Sigmoid colon (tissue), 7 donors: ENCODE data around the gene IL1A. TPM values are rescaled to one million over a fixed set of nuclear protein-coding genes. Genes with fewer than 3 reads are reported as not detected.

Source experiments
- DNase-seq: peaks from one replicate; pipeline ENCODE4 v3.0.0-alpha.2; 2019
- H3K27ac ChIP-seq, 4 donors: fragments of 200-600 bp; sonication (generic); one replicate each; pipeline ENCODE4 v1.5.1; 2016 to 2019; ENCODE audit warnings: mild to moderate bottlenecking in 1 of 4
- H3K27me3 ChIP-seq, 3 donors: fragments of 200-600 bp; sonication (generic); one replicate each; pipeline ENCODE4 v1.5.1; 2019; ENCODE audit warnings: mild to moderate bottlenecking in 1 of 3
- H3K36me3 ChIP-seq, 4 donors: fragments of 200-600 bp; sonication (generic); one replicate each; pipeline ENCODE4 v1.5.1; 2016 to 2019
- H3K4me1 ChIP-seq, 4 donors: fragments of 200-600 bp; sonication (generic); one replicate each; pipeline ENCODE4 v1.5.1; 2017 to 2019
- H3K4me3 ChIP-seq, 4 donors: fragments of 200-600 bp; sonication (generic); one replicate each; pipeline ENCODE4 v1.5.1; 2017 to 2019; ENCODE audit warnings: mild to moderate bottlenecking in 2 of 4, moderate library complexity in 1 of 4
- H3K9me3 ChIP-seq, 4 donors: fragments of 200-600 bp in 3 of 4; sonication (generic) in 3 of 4; one replicate each; pipeline versions ENCODE4 v1.5.1 to v1.6.1; 2013 to 2019
- CTCF ChIP-seq, 4 experiments: fragments of 450-650 bp in 3 of 4; fragments of 200-600 bp in 1 of 4; IDR thresholded peaks; one replicate each; pipeline ENCODE4 v1.5.1; 2016 to 2019; ENCODE audit warnings: antibody characterized with exemption in 4 of 4, mild to moderate bottlenecking in 3 of 4, moderate library complexity in 2 of 4
- EP300 ChIP-seq, 4 donors: sonication (generic); formaldehyde crosslinking; IDR thresholded peaks; one replicate each; pipeline ENCODE4 v1.6.1; 2017; ENCODE audit warnings: antibody characterized with exemption in 4 of 4
- POLR2A ChIP-seq, 2 donors: fragments of 450-650 bp; IDR thresholded peaks; one replicate each; pipeline ENCODE4 v1.6.1; 2016; ENCODE audit warnings: antibody characterized with exemption in 2 of 2, mild to moderate bottlenecking in 2 of 2, moderate library complexity in 2 of 2
- POLR2AphosphoS5 ChIP-seq, 4 donors: sonication (generic); formaldehyde crosslinking; IDR thresholded peaks; one replicate each; pipeline ENCODE4 v1.6.1; 2017; ENCODE audit warnings: antibody characterized with exemption in 4 of 4
- WGBS, 2 donors: extraction: QIAGEN DNeasy Blood & Tissue Kit; methylation state at CpG; one replicate each; pipeline ENCODE4 v1.1.7; 2013; 5-methylcytosine and 5-hydroxymethylcytosine counted together
- intact Hi-C: fragments of 100-400 bp; cut with DNase I; formaldehyde crosslinking; loops from one replicate; pipeline ENCODE4 v1.15.1; 2023
- polyA plus RNA-seq, 3 donors: library from polyadenylated mRNA; stranded (reverse); fragments of 200-250 nt; gene quantifications; one replicate each; pipeline ENCODE4 v1.2.3, GENCODE V29; 2013
- total RNA-seq, 4 donors: library from RNA; depleted of rRNA; stranded (reverse); fragments of >200 nt; gene quantifications; one replicate each; pipeline ENCODE4 v1.1.0, GENCODE V29; 2016
- donor health status: healthy with polysubstance abuse.
- donor health status: Bipolar disorder and iron deficiency.
- donor health status: healthy.

Gene IL1A
- total and polyA plus RNA-seq, 7 donors, result 0.46 to 0.73 TPM; not detected in 5

- H3K27ac ChIP-seq, result no peak overlapping the region
- no peaks in the 10 kb centered on the region for H3K36me3 ChIP-seq
- no peak for DNase-seq
- 55 to 75% methylated on average over 1 of the region's 1 CpG for WGBS, 2 donors
- H3K9me3 ChIP-seq, result no peaks in the 10 kb centered on the region
- intact Hi-C loops, result no loop called here
- H3K4me3 ChIP-seq, result no peak overlapping the region
- H3K4me1 ChIP-seq, result peaks cover 0 to 16% (median 13%) of the 10 kb centered on the region in 4 donors
- H3K27me3 ChIP-seq, result no peaks in the 10 kb centered on the region
- TF ChIP-seq CTCF (IDR thresholded peaks at IDR 0.05), result no peak
- no peak for TF ChIP-seq EP300 (IDR thresholded peaks at IDR 0.05)
- TF ChIP-seq POLR2A (IDR thresholded peaks at IDR 0.05), result no peak
- no peak for TF ChIP-seq POLR2AphosphoS5 (IDR thresholded peaks at IDR 0.05)
Measured at GRCh38 chr2:112768432-112768831, 15.9 kb downstream of the IL1A start.

DNA sequence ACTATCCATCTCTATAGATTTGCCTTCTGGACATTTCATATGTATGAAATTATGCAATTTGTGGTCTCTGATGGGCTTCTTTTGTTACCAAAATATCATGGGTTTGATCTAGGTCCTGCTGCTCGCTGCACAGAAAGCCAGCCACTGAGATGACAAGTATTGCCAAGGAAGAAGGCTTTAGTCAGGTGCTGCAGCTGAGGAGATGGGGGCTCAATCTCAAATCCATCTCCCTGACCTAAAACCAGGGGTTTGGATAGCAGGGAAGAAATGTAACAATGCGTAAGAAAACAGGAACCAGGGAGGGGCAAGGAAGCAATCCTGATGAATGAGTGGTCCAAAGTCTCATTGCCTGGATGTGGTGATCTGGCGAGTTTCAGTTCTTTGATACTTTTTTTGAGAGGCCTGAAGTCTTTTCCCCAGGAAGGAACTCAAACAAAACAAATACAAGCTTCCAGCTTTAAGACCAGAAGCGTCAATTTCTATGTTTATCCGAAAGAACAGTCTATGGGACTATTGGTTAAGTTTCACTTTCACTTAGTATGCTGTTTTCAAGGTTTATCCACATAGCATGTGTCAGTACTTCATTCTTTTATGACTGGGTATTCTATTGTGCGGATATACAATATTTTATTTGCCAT lies 16.5 kb downstream of the IL1A start:
- no peaks in the 10 kb centered on the region for H3K36me3 ChIP-seq
- no peaks in the 10 kb centered on the region for H3K9me3 ChIP-seq
- WGBS, 2 donors, result 60 to 68% methylated on average over 6 of the region's 6 CpGs
- H3K4me3 ChIP-seq, result peak overlapping the region in 2 of 4 donors; percentile 5 to 10
- H3K4me1 ChIP-seq, result peaks cover 0 to 16% (median 13%) of the 10 kb centered on the region in 4 donors
- TF ChIP-seq POLR2AphosphoS5 (IDR thresholded peaks at IDR 0.05), result no peak
- TF ChIP-seq EP300 (IDR thresholded peaks at IDR 0.05), result no peak
- TF ChIP-seq CTCF (IDR thresholded peaks at IDR 0.05), result no peak
- TF ChIP-seq POLR2A (IDR thresholded peaks at IDR 0.05), result no peak
- no peak for DNase-seq
- H3K27me3 ChIP-seq, result no peaks in the 10 kb centered on the region
- intact Hi-C loops, result no loop called here
- peak overlapping the region in 1 of 4 donors; percentile 10 for H3K27ac ChIP-seq

GRCh38 chr2:112765251-112765650 lies 19.0 kb downstream of the IL1A start:
- Histone ChIP-seq H3K9me3 (no peaks in the 10 kb centered on the region), H3K27ac (peak overlapping the region in 1 of 4 donors; percentile 51), H3K36me3 (no peaks in the 10 kb centered on the region), H3K27me3 (no peaks in the 10 kb centered on the region), H3K4me3 (peak overlapping the region; percentile 58 to 75 (median 71)), H3K4me1 (peaks cover 0 to 16% (median 13%) of the 10 kb centered on the region in 4 donors)
- TF ChIP-seq EP300 (IDR thresholded peaks at IDR 0.05) (no peak), CTCF (IDR thresholded peaks at IDR 0.05) (no peak), POLR2A (IDR thresholded peaks at IDR 0.05) (no peak), POLR2AphosphoS5 (IDR thresholded peaks at IDR 0.05) (no peak)
- no peak for DNase-seq
- intact Hi-C loops, result no loop called here
- WGBS, 2 donors, result 48 to 69% methylated on average over 4 of the region's 4 CpGs

GRCh38 chr2:112764071-112765044 lies 19.9 kb downstream of the IL1A start, which contains the start of gene CKAP2L:
TSS of gene CKAP2L (minus strand) at chr2:112764609. CDS start at chr2:112764598, 11 bp downstream.
- peak within 1 kb of the TSS; percentile 58 to 75 (median 71) for H3K4me3 ChIP-seq
- H3K4me1 ChIP-seq, result peaks cover 0 to 16% (median 13%) of the 10 kb centered on the region in 4 donors
- H3K9me3 ChIP-seq, result no peaks in the 10 kb centered on the region
- H3K27me3 ChIP-seq, result no peaks in the 10 kb centered on the region
- H3K36me3 ChIP-seq, result no peaks in the 10 kb centered on the region
- TF ChIP-seq POLR2AphosphoS5 (IDR thresholded peaks at IDR 0.05), result peak in 1 of 4 donors; percentile 60
- no peak for TF ChIP-seq CTCF (IDR thresholded peaks at IDR 0.05)
- no peak for TF ChIP-seq EP300 (IDR thresholded peaks at IDR 0.05)
- TF ChIP-seq POLR2A (IDR thresholded peaks at IDR 0.05), result no peak
- peak within 1 kb of the TSS; percentile 25 to 66 (median 47) for H3K27ac ChIP-seq
- intact Hi-C loops, result no loop called here
- DNase-seq, result peak; percentile 96
- 0% methylated on average over 79 of the region's 79 CpGs for WGBS, 2 donors
